ENCODE measurements around the gene DCAKD.

The DCAKD gene

GRCh38 chr17:45016823-45017222, 34.6 kb downstream of the DCAKD start:
- TF ChIP-seq CTCF (IDR thresholded peaks at IDR 0.05), result no peak
- Mint-ChIP-seq H3K9me3 (no peaks in the 10 kb centered on the region), H3K4me3 (no peak overlapping the region), H3K27me3 (ENCODE audit: low read depth, poor library complexity) (peaks cover 42% of the 10 kb centered on the region), H3K27ac (no peak overlapping the region), H3K4me1 (peaks cover 60% of the 10 kb centered on the region), H3K36me3 (ENCODE audit: low read depth) (no peaks in the 10 kb centered on the region)
- DNase-seq, result no peak

GRCh38 chr17:45016237-45016636, 35.2 kb downstream of the DCAKD start:
- Mint-ChIP-seq H3K27me3 (ENCODE audit: low read depth, poor library complexity) (peaks cover 38% of the 10 kb centered on the region), H3K27ac (no peak overlapping the region), H3K4me3 (no peak overlapping the region), H3K36me3 (ENCODE audit: low read depth) (no peaks in the 10 kb centered on the region), H3K9me3 (no peaks in the 10 kb centered on the region), H3K4me1 (peaks cover 59% of the 10 kb centered on the region)
- no peak for TF ChIP-seq CTCF (IDR thresholded peaks at IDR 0.05)
- no peak for DNase-seq

- no peaks in the 10 kb centered on the region for H3K36me3 Mint-ChIP-seq (ENCODE audit: low read depth)
- H3K4me1 Mint-ChIP-seq, result peaks cover 43% of the 10 kb centered on the region
- DNase-seq, result no peak
- peaks cover 25% of the 10 kb centered on the region for H3K27me3 Mint-ChIP-seq (ENCODE audit: low read depth, poor library complexity)
- no peak for TF ChIP-seq CTCF (IDR thresholded peaks at IDR 0.05)
- H3K9me3 Mint-ChIP-seq, result no peaks in the 10 kb centered on the region
- no peak overlapping the region for H3K4me3 Mint-ChIP-seq
- no peak overlapping the region for H3K27ac Mint-ChIP-seq
Observed at GRCh38 chr17:45013021-45013997, 38.1 kb downstream of the DCAKD start.

- Mint-ChIP-seq H3K9me3 (no peaks in the 10 kb centered on the region), H3K27ac (no peak overlapping the region), H3K27me3 (ENCODE audit: low read depth, poor library complexity) (peaks cover 23% of the 10 kb centered on the region), H3K36me3 (ENCODE audit: low read depth) (no peaks in the 10 kb centered on the region), H3K4me3 (no peak overlapping the region), H3K4me1 (peaks cover 51% of the 10 kb centered on the region)
- no peak for DNase-seq
- TF ChIP-seq CTCF (IDR thresholded peaks at IDR 0.05), result no peak
Observed at GRCh38 chr17:45011767-45012166, 39.7 kb downstream of the DCAKD start.

- TF ChIP-seq CTCF (IDR thresholded peaks at IDR 0.05), result no peak
- H3K9me3 Mint-ChIP-seq, result no peaks in the 10 kb centered on the region
- no peak for DNase-seq
- H3K4me3 Mint-ChIP-seq, result no peak overlapping the region
- no peaks in the 10 kb centered on the region for H3K36me3 Mint-ChIP-seq (ENCODE audit: low read depth)
- H3K27me3 Mint-ChIP-seq (ENCODE audit: low read depth, poor library complexity), result peaks cover 19% of the 10 kb centered on the region
- no peak overlapping the region for H3K27ac Mint-ChIP-seq
- peaks cover 49% of the 10 kb centered on the region for H3K4me1 Mint-ChIP-seq
Observed at GRCh38 chr17:45009676-45010467, 41.6 kb downstream of the DCAKD start.

All from nephron progenitor cell (in vitro differentiated cells).